HG03045 (cell line): ENCODE results near the gene UVRAG.
"Not testable (repeated sequence)": the region's sequence is repeated elsewhere in the genome, so short reads cannot be mapped to it uniquely, and the experiment has no call there.

Source experiments
- ATAC-seq: cut with Tn5 transposase; IDR thresholded peaks from one replicate; pipeline ENCODE4 v1.9.1; 2021; ENCODE audit warnings: mild to moderate bottlenecking, moderate library complexity; ENCODE audit not compliant: unreplicated experiment

Gene UVRAG

GRCh38 chr11:75946531-75947530 lies 131.8 kb downstream of the UVRAG start:
- no peak for ATAC-seq

- ATAC-seq, result no peak
These were observed 134.1 kb downstream of the UVRAG start for GRCh38 chr11:75949023-75949672.

- no peak for ATAC-seq
These were observed 135.1 kb downstream of the UVRAG start for GRCh38 chr11:75950141-75950540.

GRCh38 chr11:75954039-75954438 lies 139.0 kb downstream of the UVRAG start:
- no peak for ATAC-seq

- no peak for ATAC-seq
These were observed 140.4 kb downstream of the UVRAG start for GRCh38 chr11:75955443-75955842.

GRCh38 chr11:75959540-75959939 lies 144.5 kb downstream of the UVRAG start:
- ATAC-seq, result no peak

- no peak for ATAC-seq
These were observed 149.1 kb downstream of the UVRAG start for GRCh38 chr11:75964071-75964470.

- ATAC-seq, result no peak
These were observed 151.7 kb downstream of the UVRAG start for GRCh38 chr11:75966537-75967287.

- no peak for ATAC-seq
These were observed 153.1 kb downstream of the UVRAG start for GRCh38 chr11:75968021-75968625.

GRCh38 chr11:75969626-75970308 lies 154.8 kb downstream of the UVRAG start:
- ATAC-seq, result no peak

- not testable (repeated sequence) for ATAC-seq
These were observed 158.7 kb downstream of the UVRAG start for GRCh38 chr11:75973710-75974109.

- ATAC-seq, result not testable (repeated sequence)
These were observed 164.1 kb downstream of the UVRAG start for GRCh38 chr11:75979075-75979474.

GRCh38 chr11:75979479-75980027 lies 164.5 kb downstream of the UVRAG start:
- not testable (repeated sequence) for ATAC-seq

GRCh38 chr11:75980031-75980430 lies 165.0 kb downstream of the UVRAG start:
- no peak for ATAC-seq

GRCh38 chr11:75981546-75981945 lies 166.5 kb downstream of the UVRAG start:
- no peak for ATAC-seq

GRCh38 chr11:75982309-75982708 lies 167.3 kb downstream of the UVRAG start:
- no peak for ATAC-seq

- no peak for ATAC-seq
These were observed 172.0 kb downstream of the UVRAG start for GRCh38 chr11:75986966-75987365.

GRCh38 chr11:75993126-75993525 lies 178.1 kb downstream of the UVRAG start:
- ATAC-seq, result no peak

- ATAC-seq, result no peak
These were observed 179.6 kb downstream of the UVRAG start for GRCh38 chr11:75994616-75995015.
